ENCODE results near the gene GJA1. TPM values are rescaled to one million over a fixed set of nuclear protein-coding genes. Genes with fewer than 3 reads are reported as not detected.
A peak's percentile ranks its signal among the peaks of the same experiment; 100 is the strongest.

GJA1 gene
- polyA plus RNA-seq, 2 of the 4 experiments (the other 2 are of a cell fraction) = 87.4 to 170 TPM

- H3K27ac ChIP-seq = peak overlapping the region; percentile 78 to 87
- DNase-seq (ENCODE audit: low read depth in 1 of 2, low spot score in 1 of 2) (no peak), ATAC-seq (no peak), FAIRE-seq (no peak)
- TF ChIP-seq JUN (IDR thresholded peaks at IDR 0.05) = no peak
- TF ChIP-seq REST (IDR thresholded peaks at IDR 0.05) = no peak
- TF ChIP-seq ZFP36 (IDR thresholded peaks at IDR 0.05; ENCODE audit: borderline replicate concordance, partially characterized antibody) = no peak
- no peak for TF ChIP-seq TP53 (CRISPR knock-in tag; IDR thresholded peaks at IDR 0.05)
- no peak for TF ChIP-seq CBX8 (IDR thresholded peaks at IDR 0.05)
- no peak for TF ChIP-seq RNF2 (IDR thresholded peaks at IDR 0.05; ENCODE audit: borderline replicate concordance, low read depth)
- TF ChIP-seq KDM5A (IDR thresholded peaks at IDR 0.05) = no peak
- TF ChIP-seq FOXS1 (CRISPR knock-in tag; IDR thresholded peaks at IDR 0.05) = no peak
- no peak for TF ChIP-seq ATOH8 (CRISPR knock-in tag; IDR thresholded peaks at IDR 0.05; ENCODE audit: low read depth)
- no peak for TF ChIP-seq MAX (IDR thresholded peaks at IDR 0.05)
- no peak for TF ChIP-seq CEBPB (IDR thresholded peaks at IDR 0.05)
- H3K4me2 ChIP-seq = peak overlapping the region; percentile 89
- CTCF ChIA-PET = interaction anchor here (1.0 to 1.2 kb wide), 2 partner anchors 8 to 9 kb away, joined by 3 read pairs; no protein-coding TSS in a partner anchor
- POLR2A ChIA-PET = no interaction called here
- peak overlapping the region; percentile 95; the same call in 2 of the 3 replicates for H3K4me3 ChIP-seq
- no peaks in the 10 kb centered on the region for H3K9me3 ChIP-seq
- peaks cover 62% of the 10 kb centered on the region for H3K4me1 ChIP-seq
These were observed 4.0 kb downstream of the GJA1 start for GRCh38 chr6:121439475-121439874.

GRCh38 chr6:121439926-121440325, 4.5 kb downstream of the GJA1 start:
- Histone ChIP-seq H3K4me1 (peaks cover 62% of the 10 kb centered on the region), H3K27ac (peak overlapping the region; percentile 78 to 87; a peak in 5 of 6 replicates), H3K4me3 (peak overlapping the region; percentile 95; the same call in 1 of the 3 replicates), H3K9me3 (no peaks in the 10 kb centered on the region), H3K4me2 (peak overlapping the region; percentile 89)
- no peak for ATAC-seq
- 11% methylated on average over 4 of the region's 4 CpGs for WGBS (ENCODE audit: missing lambda C conversion rate)
- POLR2A ChIA-PET = no interaction called here
- TF ChIP-seq RARB (CRISPR knock-in tag; IDR thresholded peaks at IDR 0.05) (no peak), FOXS1 (CRISPR knock-in tag; IDR thresholded peaks at IDR 0.05) (no peak), FOSB (CRISPR knock-in tag; IDR thresholded peaks at IDR 0.05) (no peak), HMGXB4 (CRISPR knock-in tag; IDR thresholded peaks at IDR 0.05; ENCODE audit: borderline replicate concordance) (no peak), ZFP36 (IDR thresholded peaks at IDR 0.05; ENCODE audit: borderline replicate concordance, partially characterized antibody) (no peak), GATA3 (IDR thresholded peaks at IDR 0.05; ENCODE audit: borderline replicate concordance) (no peak), RNF2 (IDR thresholded peaks at IDR 0.05; ENCODE audit: borderline replicate concordance, low read depth) (no peak), HES2 (IDR thresholded peaks at IDR 0.05) (no peak), HOXA7 (CRISPR knock-in tag; IDR thresholded peaks at IDR 0.05) (no peak), FOSL2 (IDR thresholded peaks at IDR 0.05) (no peak), FOSL2 (CRISPR knock-in tag; IDR thresholded peaks at IDR 0.05) (no peak), SREBF2 (IDR thresholded peaks at IDR 0.05) (no peak), HDAC2 (IDR thresholded peaks at IDR 0.05) (no peak), JUN (IDR thresholded peaks at IDR 0.05) (no peak), ATOH8 (CRISPR knock-in tag; IDR thresholded peaks at IDR 0.05; ENCODE audit: low read depth) (no peak), NPAS2 (CRISPR knock-in tag; IDR thresholded peaks at IDR 0.05; ENCODE audit: borderline replicate concordance) (no peak), TFCP2L1 (CRISPR knock-in tag; IDR thresholded peaks at IDR 0.05) (no peak), CTCF (IDR thresholded peaks at IDR 0.05) (no peak)
- FAIRE-seq = no peak
- no peak for DNase-seq (ENCODE audit: low read depth in 1 of 2, low spot score in 1 of 2)
- CTCF ChIA-PET = interaction anchor here (1.2 kb wide), 1 partner anchor 8 kb away, joined by 3 read pairs; no protein-coding TSS in a partner anchor

All from A549 (cell line).